Activated T-cell treated with anti-CD3 and anti-CD28 coated beads, Interleukin-2, amount 50 U/mL, for 72 hours (primary cell): ENCODE results near the gene GLTP. TPM values are rescaled to one million over a fixed set of nuclear protein-coding genes. Genes with fewer than 3 reads are reported as not detected.

ENCODE experiments used
- ATAC-seq, 2 donors: fragments of 150-1000 bp; cut with Tn5 transposase; replicated peaks in 1 of 2; 2 replicates each; pipeline ENCODE4 v1.10.0; 2021; ENCODE audit warnings: moderate library complexity in 2 of 2, mild to moderate bottlenecking in 1 of 2
- DNase-seq, 2 donors: peaks; one replicate each; pipeline ENCODE4 v3.0.0; 2021 to 2022; ENCODE audit warnings: mixed read lengths in 1 of 2
- H3K27ac Mint-ChIP-seq: one replicate; pipeline ENCODE4 v1.8.0; 2022; ENCODE audit warnings: mild to moderate bottlenecking, moderate library complexity, mixed read lengths
- H3K27me3 Mint-ChIP-seq: one replicate; pipeline ENCODE4 v1.8.0; 2022; ENCODE audit warnings: low read depth, mixed read lengths
- H3K36me3 Mint-ChIP-seq, 2 donors: one replicate each; pipeline ENCODE4 v1.8.0; 2022; ENCODE audit warnings: mixed read lengths in 2 of 2, mild to moderate bottlenecking in 1 of 2; ENCODE audit not compliant: insufficient read depth in 2 of 2
- H3K4me1 Mint-ChIP-seq: one replicate; pipeline ENCODE4 v1.8.0; 2022; ENCODE audit warnings: low read depth, mixed read lengths
- H3K4me3 Mint-ChIP-seq, 2 donors: one replicate each; pipeline ENCODE4 v1.8.0; 2022; ENCODE audit warnings: mild to moderate bottlenecking in 2 of 2, mixed read lengths in 2 of 2, moderate library complexity in 2 of 2
- H3K9me3 Mint-ChIP-seq, 2 donors: one replicate each; pipeline ENCODE4 v1.8.0; 2022; ENCODE audit warnings: mixed read lengths in 2 of 2
- total RNA-seq, 2 donors: library from RNA; stranded (reverse); gene quantifications; one replicate each; pipeline ENCODE4 v1.2.3, GENCODE V29; 2022

The GLTP gene
- total RNA-seq, 2 donors from 2014 or later: 23.8 to 24.5 TPM

DNA sequence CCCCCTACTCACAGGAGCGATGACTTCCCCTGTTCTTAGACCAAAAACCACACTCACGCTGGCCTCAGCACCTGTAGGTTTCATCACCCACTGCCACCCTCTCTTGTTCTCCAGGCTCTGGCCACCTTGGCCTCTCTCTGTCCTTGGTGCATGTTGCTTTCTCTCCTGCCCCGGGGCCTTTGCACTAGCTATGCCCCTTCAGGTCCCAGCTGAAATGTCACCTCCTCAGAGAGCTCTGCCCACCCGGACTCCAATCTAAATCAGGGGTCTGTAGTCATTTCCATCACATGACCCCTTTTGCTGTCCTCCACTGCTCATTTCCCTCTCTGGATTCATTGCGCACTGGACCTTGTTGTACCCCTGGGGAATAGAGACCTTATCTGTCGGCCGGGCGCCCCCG, 39.0 kb downstream of the GLTP start:
- Mint-ChIP-seq H3K27ac (no peak overlapping the region), H3K27me3 (no peaks in the 10 kb centered on the region), H3K9me3 (no peaks in the 10 kb centered on the region), H3K4me1 (no peaks in the 10 kb centered on the region), H3K4me3 (no peak overlapping the region), H3K36me3 (no peaks in the 10 kb centered on the region)
- no peak for ATAC-seq
- DNase-seq: no peak

GRCh38 chr12:109840305-109841074, 39.9 kb downstream of the GLTP start:
- H3K36me3 Mint-ChIP-seq: no peaks in the 10 kb centered on the region
- peaks cover under 1% of the 10 kb centered on the region for H3K27me3 Mint-ChIP-seq
- H3K27ac Mint-ChIP-seq: no peak overlapping the region
- H3K9me3 Mint-ChIP-seq: no peaks in the 10 kb centered on the region
- H3K4me1 Mint-ChIP-seq: no peaks in the 10 kb centered on the region
- ATAC-seq (no peak), DNase-seq (no peak)
- H3K4me3 Mint-ChIP-seq: no peak overlapping the region

- Mint-ChIP-seq H3K36me3 (no peaks in the 10 kb centered on the region), H3K27me3 (peaks cover 8% of the 10 kb centered on the region), H3K27ac (no peak overlapping the region), H3K9me3 (no peaks in the 10 kb centered on the region), H3K4me1 (no peaks in the 10 kb centered on the region), H3K4me3 (no peak overlapping the region)
- ATAC-seq (no peak), DNase-seq (no peak)
Observed at GRCh38 chr12:109839444-109839843, 40.9 kb downstream of the GLTP start.

DNA sequence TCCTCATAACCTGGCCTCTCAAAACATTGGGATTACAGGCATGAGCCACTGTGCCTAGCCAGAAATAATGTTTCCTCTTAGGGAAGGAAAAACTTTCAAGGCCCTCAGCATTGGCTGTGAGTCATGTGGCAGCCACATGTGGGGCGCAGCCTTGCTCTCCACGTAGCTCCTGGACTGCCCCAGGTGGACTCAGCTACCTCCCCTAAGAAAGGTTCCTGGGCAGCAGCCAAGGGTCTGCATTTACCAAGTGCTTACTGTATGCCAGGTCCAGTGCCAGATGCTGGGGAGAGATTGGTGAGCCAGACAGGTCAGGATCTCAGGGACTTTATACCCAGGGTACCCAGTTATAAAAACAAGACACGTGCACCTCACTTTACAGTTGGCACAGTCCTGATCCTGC, 43.4 kb downstream of the GLTP start:
- peaks cover 15% of the 10 kb centered on the region for H3K27me3 Mint-ChIP-seq
- H3K4me3 Mint-ChIP-seq: no peak overlapping the region
- H3K36me3 Mint-ChIP-seq: no peaks in the 10 kb centered on the region
- ATAC-seq: no peak
- H3K9me3 Mint-ChIP-seq: no peaks in the 10 kb centered on the region
- H3K27ac Mint-ChIP-seq: no peak overlapping the region
- H3K4me1 Mint-ChIP-seq: peaks cover 6% of the 10 kb centered on the region
- no peak for DNase-seq

DNA sequence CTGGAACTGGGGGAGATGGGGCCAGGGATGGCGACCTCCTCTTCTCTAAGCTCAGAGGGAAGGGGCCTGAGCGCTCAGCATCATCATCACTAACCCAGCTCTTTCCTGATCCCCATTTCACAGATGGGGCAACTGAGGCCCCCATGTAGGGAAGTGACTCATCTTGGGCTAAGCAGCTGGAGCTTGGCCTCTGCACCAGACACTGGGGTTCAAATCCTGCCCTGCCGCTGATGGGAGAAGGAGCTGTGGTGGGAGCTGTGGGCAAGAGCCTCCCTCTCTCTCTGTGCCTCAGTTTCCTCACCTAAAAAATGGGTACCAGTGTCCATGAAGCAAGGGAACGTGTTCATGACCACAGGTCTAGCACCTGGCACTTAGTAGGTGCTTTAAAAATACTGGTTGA, 44.5 kb downstream of the GLTP start:
- Mint-ChIP-seq H3K27ac (no peak overlapping the region), H3K9me3 (no peaks in the 10 kb centered on the region), H3K36me3 (no peaks in the 10 kb centered on the region), H3K27me3 (peaks cover 26% of the 10 kb centered on the region), H3K4me1 (peaks cover 6% of the 10 kb centered on the region), H3K4me3 (no peak overlapping the region)
- DNase-seq: no peak
- no peak for ATAC-seq

DNA sequence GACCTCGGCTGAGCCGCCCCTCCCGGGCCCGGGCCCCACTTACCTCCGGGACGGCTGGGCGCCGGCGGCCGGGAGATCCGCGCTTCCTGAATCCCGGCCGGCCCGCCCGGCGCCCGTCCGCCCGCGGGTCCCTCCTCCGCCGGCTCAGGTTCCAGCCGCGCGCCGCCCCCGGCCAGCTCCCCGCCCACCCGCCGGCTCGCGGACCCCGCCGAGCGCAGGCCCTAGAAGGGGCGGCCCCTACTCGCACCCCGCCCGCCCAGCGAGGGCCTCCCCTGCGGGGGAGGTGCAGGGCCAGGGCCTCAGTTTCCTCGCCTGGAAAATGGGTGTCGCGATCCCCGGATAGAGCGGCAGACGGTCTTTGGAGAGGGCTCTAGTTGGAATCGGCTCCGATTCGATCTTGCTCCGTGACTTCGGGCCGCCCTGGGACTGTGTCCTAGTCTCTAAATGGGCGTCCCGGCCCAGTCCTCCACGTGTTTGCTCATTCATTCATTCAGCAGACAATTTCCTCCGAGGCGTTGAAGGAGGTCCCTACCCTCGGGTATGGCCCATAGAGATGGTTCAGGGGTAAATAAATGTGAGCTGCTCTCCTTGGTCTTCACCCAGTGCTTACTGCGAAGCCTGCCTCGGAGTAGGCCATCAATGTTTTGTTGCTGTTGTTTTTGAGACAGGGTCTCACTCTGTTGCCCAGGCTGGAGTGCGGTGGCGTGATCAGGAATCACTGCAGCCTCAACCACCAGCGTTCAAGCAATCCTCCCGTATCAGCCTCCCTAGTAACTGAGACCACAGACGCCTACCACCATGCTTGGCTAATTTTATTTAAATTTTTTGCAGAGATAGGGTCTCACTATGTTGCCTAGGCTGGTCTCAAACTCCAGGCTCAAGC, 46.8 kb downstream of the GLTP start, which contains the start of gene TRPV4:
TRPV4 (minus strand) TSS at position 92 of the 883 bp plus-strand sequence. CDS start 18,602 bp downstream, outside the sequence.
- DNase-seq (no peak), ATAC-seq (no peak)
- H3K27me3 Mint-ChIP-seq: peaks cover 30% of the 10 kb centered on the region
- H3K27ac Mint-ChIP-seq: no peak within 1 kb of the TSS
- H3K4me3 Mint-ChIP-seq: peak within 1 kb of the TSS; percentile 22 to 63
- no peaks in the 10 kb centered on the region for H3K36me3 Mint-ChIP-seq
- H3K4me1 Mint-ChIP-seq: peaks cover 6% of the 10 kb centered on the region
- H3K9me3 Mint-ChIP-seq: no peaks in the 10 kb centered on the region

DNA sequence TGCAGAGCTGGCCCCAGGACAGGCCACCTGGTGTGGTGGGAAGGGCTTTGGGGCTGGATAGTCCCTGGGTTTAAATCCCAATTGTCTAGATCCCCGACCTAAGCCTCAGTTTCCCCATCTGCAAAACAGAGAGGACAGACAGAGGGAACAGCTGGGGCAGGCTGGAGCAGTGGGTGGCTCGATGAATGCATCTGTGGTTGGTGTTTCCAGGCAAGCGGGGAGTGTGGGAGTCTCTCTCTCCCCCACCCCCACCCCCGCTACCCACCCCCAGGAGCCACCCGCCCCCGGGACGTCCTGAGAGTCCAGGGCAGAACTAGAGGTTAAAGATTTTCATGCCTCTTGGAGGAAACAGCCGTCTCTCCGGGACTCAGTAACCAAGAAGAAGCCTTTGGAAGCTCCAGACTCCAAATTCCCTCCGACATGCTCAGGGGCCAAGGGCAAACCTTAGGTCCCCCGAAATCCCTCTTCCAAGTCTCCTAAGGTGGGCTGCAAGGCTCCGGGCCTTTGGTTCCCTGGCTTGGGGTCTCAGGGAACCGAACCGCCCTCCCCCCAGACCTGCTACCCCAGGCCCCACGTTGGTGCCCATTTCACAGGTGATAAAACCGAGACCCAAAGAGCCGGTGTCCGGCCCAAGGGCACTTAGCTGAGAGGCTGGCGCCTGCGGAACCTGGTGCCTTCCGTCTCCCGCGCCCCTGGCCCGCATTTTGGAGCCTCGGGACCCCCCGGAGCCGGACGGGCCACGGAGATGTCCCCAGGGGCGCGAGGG, 47.6 kb downstream of the GLTP start:
- Mint-ChIP-seq H3K27me3 (peaks cover 30% of the 10 kb centered on the region), H3K4me1 (peaks cover 6% of the 10 kb centered on the region), H3K4me3 (no peak overlapping the region), H3K36me3 (no peaks in the 10 kb centered on the region), H3K27ac (no peak overlapping the region), H3K9me3 (no peaks in the 10 kb centered on the region)
- DNase-seq (no peak), ATAC-seq (no peak)

DNA sequence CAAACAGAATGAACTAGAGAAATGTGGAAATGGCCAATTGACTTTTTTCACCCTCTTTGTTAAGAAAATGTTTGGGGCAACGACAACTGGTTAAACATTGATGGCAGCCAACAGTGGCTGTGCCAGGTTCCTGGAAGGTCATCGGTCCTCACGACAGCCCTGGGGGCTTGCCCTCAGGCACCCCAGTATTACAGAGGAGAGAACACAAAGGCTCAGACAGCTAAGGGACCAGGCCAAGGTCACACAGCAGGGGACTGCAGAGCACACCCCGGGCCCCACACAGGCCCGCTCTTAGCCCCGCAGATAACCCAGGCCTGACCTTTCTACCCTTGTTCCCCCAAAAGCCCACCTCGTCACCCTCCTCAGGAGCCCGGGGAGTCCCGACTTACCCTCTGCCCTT, 48.4 kb downstream of the GLTP start:
- H3K27ac Mint-ChIP-seq: no peak overlapping the region
- DNase-seq (no peak), ATAC-seq (no peak)
- no peaks in the 10 kb centered on the region for H3K9me3 Mint-ChIP-seq
- H3K36me3 Mint-ChIP-seq: no peaks in the 10 kb centered on the region
- H3K4me1 Mint-ChIP-seq: peaks cover 6% of the 10 kb centered on the region
- H3K27me3 Mint-ChIP-seq: peaks cover 30% of the 10 kb centered on the region
- no peak overlapping the region for H3K4me3 Mint-ChIP-seq

DNA sequence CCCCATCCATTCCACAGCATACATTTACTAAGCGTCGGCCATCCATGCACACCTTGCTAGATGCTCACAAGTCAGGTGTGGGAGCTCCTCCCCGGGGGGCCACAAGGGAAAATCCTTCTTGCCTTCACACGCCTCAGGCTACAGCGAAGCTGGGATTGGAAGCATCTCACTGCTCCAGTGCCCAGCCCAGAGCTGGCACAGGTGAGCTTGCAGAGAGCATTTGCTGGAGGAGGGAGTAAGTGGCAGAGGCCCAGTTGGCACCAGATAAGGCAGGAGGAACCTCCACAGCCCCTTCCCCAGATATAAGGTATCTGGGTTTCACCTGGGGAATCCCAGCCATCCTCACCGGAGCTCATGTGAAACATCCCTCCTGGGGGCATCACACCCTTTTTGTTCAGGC, 49.0 kb downstream of the GLTP start:
- H3K4me3 Mint-ChIP-seq: no peak overlapping the region

GRCh38 chr12:109830718-109831117, 49.6 kb downstream of the GLTP start:
- H3K27ac Mint-ChIP-seq: no peak overlapping the region
- H3K36me3 Mint-ChIP-seq: no peaks in the 10 kb centered on the region
- peaks cover 6% of the 10 kb centered on the region for H3K4me1 Mint-ChIP-seq
- H3K4me3 Mint-ChIP-seq: no peak overlapping the region
- ATAC-seq (no peak), DNase-seq (no peak)
- peaks cover 30% of the 10 kb centered on the region for H3K27me3 Mint-ChIP-seq
- no peaks in the 10 kb centered on the region for H3K9me3 Mint-ChIP-seq

More for the DNA sequence above, 49.0 kb downstream of the GLTP start:
- H3K4me1 Mint-ChIP-seq: peaks cover 6% of the 10 kb centered on the region
- no peaks in the 10 kb centered on the region for H3K9me3 Mint-ChIP-seq
- ATAC-seq (no peak), DNase-seq (no peak)
- peaks cover 30% of the 10 kb centered on the region for H3K27me3 Mint-ChIP-seq
- no peak overlapping the region for H3K27ac Mint-ChIP-seq
- H3K36me3 Mint-ChIP-seq: no peaks in the 10 kb centered on the region

DNA sequence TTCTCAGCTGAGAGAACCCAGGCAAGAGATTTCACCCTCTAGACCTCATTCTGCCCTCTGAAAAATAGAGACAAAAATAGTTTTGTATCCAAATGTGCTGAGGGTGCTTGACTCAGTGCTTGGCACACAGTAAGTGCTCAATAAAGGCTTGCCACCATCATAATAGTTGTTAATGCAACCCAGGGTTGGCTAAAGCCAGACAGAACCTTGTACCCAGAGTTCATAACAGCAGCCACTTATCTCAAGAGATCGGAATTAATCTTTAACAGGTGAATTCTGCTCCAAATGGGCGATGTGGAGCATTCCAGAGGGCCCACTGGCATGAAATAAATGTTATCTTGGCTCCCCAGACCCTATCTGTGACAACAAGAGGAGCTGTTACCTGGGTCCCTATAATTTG, 50.1 kb downstream of the GLTP start:
- no peak for ATAC-seq
- DNase-seq: no peak
- Mint-ChIP-seq H3K4me1 (peaks cover 6% of the 10 kb centered on the region), H3K9me3 (no peaks in the 10 kb centered on the region), H3K27me3 (peaks cover 27% of the 10 kb centered on the region), H3K4me3 (no peak overlapping the region), H3K27ac (no peak overlapping the region), H3K36me3 (no peaks in the 10 kb centered on the region)

- Mint-ChIP-seq H3K9me3 (no peaks in the 10 kb centered on the region), H3K27me3 (peaks cover 22% of the 10 kb centered on the region), H3K4me3 (no peak overlapping the region), H3K27ac (no peak overlapping the region), H3K4me1 (peaks cover 6% of the 10 kb centered on the region), H3K36me3 (no peaks in the 10 kb centered on the region)
- ATAC-seq (no peak), DNase-seq (no peak)
Observed at GRCh38 chr12:109829667-109830066, 50.7 kb downstream of the GLTP start.
